OCI-LY3 (cell line): ENCODE data around the gene TTC22.

Experiments
- EZH2phosphoT487 ChIP-seq: fragments of 200-600 bp; shearing (Covaris generic); IDR thresholded peaks from 2 replicates; pipeline ENCODE4 v1.6.1; 2018; ENCODE audit warnings: antibody characterized with exemption, mixed run types, low read depth
- TF ChIP-seq, protein P1 (sequence below): fragments of 200-600, 300-600 bp; sonication (generic); IDR thresholded peaks from 2 replicates; pipeline ENCODE4 v1.5.1; 2014; ENCODE audit warnings: antibody characterized with exemption, low read length, low read depth

DNA sequence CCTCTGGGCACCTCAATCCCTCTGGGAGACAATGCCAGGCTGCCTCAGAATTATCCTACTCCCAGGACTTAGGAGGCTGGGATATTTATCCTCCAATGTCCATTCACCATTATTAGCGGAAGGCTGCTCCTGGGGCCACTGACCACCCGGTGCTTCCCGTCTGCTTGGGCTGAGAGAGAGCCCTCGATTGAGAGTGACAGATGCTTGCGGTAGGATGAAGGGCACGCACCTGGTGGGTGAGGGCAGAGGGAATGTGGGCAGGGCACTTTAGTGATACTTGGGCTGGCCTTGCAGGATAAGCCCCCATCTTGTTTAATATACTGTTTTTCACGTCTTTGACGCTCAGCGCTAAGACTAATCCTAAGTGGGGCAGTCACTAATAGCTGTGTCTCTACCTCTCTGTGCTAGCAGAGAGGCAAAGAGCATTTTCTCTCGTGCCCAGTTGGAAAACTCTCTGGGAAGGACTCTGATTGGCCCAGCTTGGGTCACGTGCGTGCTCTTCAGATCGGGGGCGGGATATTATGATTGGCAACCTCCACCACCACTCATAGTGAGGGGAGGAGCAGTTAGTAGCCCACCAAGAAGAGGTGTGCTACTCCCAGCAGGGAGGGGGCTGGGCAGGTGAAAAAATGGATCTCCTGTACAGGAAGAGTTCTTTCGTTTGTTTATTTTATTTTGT is 26.2 kb downstream of the TTC22 start:
- TF ChIP-seq, protein P1, sequence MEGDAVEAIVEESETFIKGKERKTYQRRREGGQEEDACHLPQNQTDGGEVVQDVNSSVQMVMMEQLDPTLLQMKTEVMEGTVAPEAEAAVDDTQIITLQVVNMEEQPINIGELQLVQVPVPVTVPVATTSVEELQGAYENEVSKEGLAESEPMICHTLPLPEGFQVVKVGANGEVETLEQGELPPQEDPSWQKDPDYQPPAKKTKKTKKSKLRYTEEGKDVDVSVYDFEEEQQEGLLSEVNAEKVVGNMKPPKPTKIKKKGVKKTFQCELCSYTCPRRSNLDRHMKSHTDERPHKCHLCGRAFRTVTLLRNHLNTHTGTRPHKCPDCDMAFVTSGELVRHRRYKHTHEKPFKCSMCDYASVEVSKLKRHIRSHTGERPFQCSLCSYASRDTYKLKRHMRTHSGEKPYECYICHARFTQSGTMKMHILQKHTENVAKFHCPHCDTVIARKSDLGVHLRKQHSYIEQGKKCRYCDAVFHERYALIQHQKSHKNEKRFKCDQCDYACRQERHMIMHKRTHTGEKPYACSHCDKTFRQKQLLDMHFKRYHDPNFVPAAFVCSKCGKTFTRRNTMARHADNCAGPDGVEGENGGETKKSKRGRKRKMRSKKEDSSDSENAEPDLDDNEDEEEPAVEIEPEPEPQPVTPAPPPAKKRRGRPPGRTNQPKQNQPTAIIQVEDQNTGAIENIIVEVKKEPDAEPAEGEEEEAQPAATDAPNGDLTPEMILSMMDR: no peak
- TF ChIP-seq EZH2phosphoT487: no peak
